OCI-LY1 (cell line): Measurements from ENCODE around the gene CEMIP2.

Source experiments
- CTCF ChIP-seq: fragments of 200-600 bp; sonication (generic), shearing (Covaris generic); IDR thresholded peaks from 2 replicates; pipeline ENCODE4 v1.5.1; 2017; ENCODE audit warnings: mild to moderate bottlenecking, antibody characterized with exemption, low read length, moderate library complexity, mixed read lengths
- EZH2 ChIP-seq: fragments of 200-600 bp; sonication (generic), shearing (Covaris generic); IDR thresholded peaks from 2 replicates; pipeline ENCODE4 v1.8.0; 2017; ENCODE audit warnings: borderline replicate concordance, mixed run types, mild to moderate bottlenecking, antibody characterized with exemption, low read length, moderate library complexity, mixed read lengths

- TF ChIP-seq CTCF: no peak
- no peak for TF ChIP-seq EZH2
These were observed 1.9 kb upstream of the CEMIP2 start for GRCh38 chr9:71770170-71770569.
